GM19351 (cell line): ENCODE data around the gene METRNL.
"Not testable (repeated sequence)": the region's sequence is repeated elsewhere in the genome, so short reads cannot be mapped to it uniquely, and the experiment has no call there.

Source experiments
- ATAC-seq: cut with Tn5 transposase; IDR thresholded peaks from one replicate; pipeline ENCODE4 v1.9.1; 2021; ENCODE audit warnings: mild to moderate bottlenecking, moderate library complexity; ENCODE audit not compliant: unreplicated experiment

The METRNL gene

GRCh38 chr17:83079352-83079747 lies at the start of gene METRNL:
TSS of gene METRNL (plus strand) at chr17:83079609. CDS start at chr17:83079816, 207 bp downstream.
- ATAC-seq: peak; percentile 40

- ATAC-seq: no peak
These were observed 49.0 kb upstream of the METRNL start for GRCh38 chr17:83030432-83030831.

GRCh38 chr17:83031321-83031945 lies 48.0 kb upstream of the METRNL start:
- no peak for ATAC-seq

GRCh38 chr17:83031946-83032451 lies 47.4 kb upstream of the METRNL start:
- not testable (repeated sequence) for ATAC-seq

- ATAC-seq: no peak
These were observed 46.6 kb upstream of the METRNL start for GRCh38 chr17:83032781-83033180.

- ATAC-seq: no peak
These were observed 44.9 kb upstream of the METRNL start for GRCh38 chr17:83034525-83034924.

- ATAC-seq: no peak
These were observed 43.7 kb upstream of the METRNL start for GRCh38 chr17:83035722-83036121.

- no peak for ATAC-seq
These were observed 43.2 kb upstream of the METRNL start for GRCh38 chr17:83036193-83036592.

- no peak for ATAC-seq
These were observed 42.7 kb upstream of the METRNL start for GRCh38 chr17:83036666-83037065.

- ATAC-seq: no peak
These were observed 42.1 kb upstream of the METRNL start for GRCh38 chr17:83037084-83037873.

GRCh38 chr17:83037874-83038165 lies 41.6 kb upstream of the METRNL start:
- no peak for ATAC-seq

- ATAC-seq: not testable (repeated sequence)
These were observed 40.4 kb upstream of the METRNL start for GRCh38 chr17:83038983-83039382.

- ATAC-seq: no peak
These were observed 38.1 kb upstream of the METRNL start for GRCh38 chr17:83041305-83041704.

- no peak for ATAC-seq
These were observed 36.8 kb upstream of the METRNL start for GRCh38 chr17:83042522-83043158.

GRCh38 chr17:83044479-83044878 lies 34.9 kb upstream of the METRNL start:
- not testable (repeated sequence) for ATAC-seq

- ATAC-seq: no peak
These were observed 32.8 kb upstream of the METRNL start for GRCh38 chr17:83046448-83047181.

GRCh38 chr17:83047182-83047478 lies 32.3 kb upstream of the METRNL start:
- no peak for ATAC-seq

- ATAC-seq: not testable (repeated sequence)
These were observed 31.5 kb upstream of the METRNL start for GRCh38 chr17:83047818-83048475.

- ATAC-seq: no peak
These were observed 28.6 kb upstream of the METRNL start for GRCh38 chr17:83050651-83051395.
